K562 (cell line): ENCODE data around the gene RDH16. TPM values are rescaled to one million over a fixed set of nuclear protein-coding genes. Genes with fewer than 3 reads are reported as not detected.

Experiments used
- ATAC-seq: fragments of 200-7000 bp; cut with Tn5 transposase; 3 replicates; pipeline ENCODE4 v1.9.1; 2020; ENCODE audit warnings: moderate library complexity
- BruUV-seq: library from RNA; stranded (reverse); fragments of 400-500 nt; replicated peaks from 2 replicates; lab custom pipeline; 2021; lab: Mats Ljungman, UMichigan
- CTCF ChIA-PET: fragments of 300-600 bp; formaldehyde crosslinking; extraction: SDS; loops from one replicate; lab custom pipeline; 2021; ENCODE audit warnings: low intra/inter-chr PET ratio; lab: Yijun Ruan, JAX
- POLR2A ChIA-PET: fragments of 300-600, 350-650 bp; sonication (Branson Sonifier 250); formaldehyde crosslinking; extraction: SDS; loops from one replicate; lab custom pipeline; 2021; ENCODE audit warnings: antibody characterized with exemption, inconsistent platforms; lab: Yijun Ruan, JAX
- DNase-seq, 4 experiments: peaks; one replicate each; pipeline versions ENCODE4 v3.0.0 to v3.0.0-alpha.2; 2011 to 2018; ENCODE audit warnings: low spot score in 3 of 4, mixed read lengths in 3 of 4; ENCODE audit errors: extremely low read depth in 1 of 4
- FAIRE-seq: peaks from 2 replicates; lab custom pipeline; 2011; peaks lifted over from hg19 to GRCh38; lab: Jason Lieb, UNC
- H2AFZ ChIP-seq: 2 replicates; pipeline ENCODE4 v1.6.0; 2011; ENCODE audit warnings: low read depth, low read length, control low read depth, inconsistent platforms
- H3K27ac ChIP-seq: fragments of 200-600 bp; 3 replicates; pipeline ENCODE4 v1.8.0; 2011; ENCODE audit warnings: low read depth, mild to moderate bottlenecking, control low read depth, inconsistent platforms, low read length, moderate library complexity, mixed read lengths; ENCODE audit errors: extremely low read depth
- H3K27me3 ChIP-seq, 2 experiments: fragments of 300-600 bp in 1 of 2; 2 replicates in 1 of 2; 3 replicates in 1 of 2; pipeline versions ENCODE4 v1.6.0 to v1.8.0; 2011; ENCODE audit warnings: inconsistent platforms in 2 of 2, low read length in 2 of 2, mild to moderate bottlenecking in 1 of 2, mixed read lengths in 1 of 2, moderate library complexity in 1 of 2; ENCODE audit not compliant: control insufficient read depth in 2 of 2, insufficient read depth in 2 of 2
- H3K36me3 ChIP-seq: fragments of 300-600 bp; 3 replicates; pipeline ENCODE4 v1.8.0; 2011; ENCODE audit warnings: mild to moderate bottlenecking, low read length, inconsistent platforms; ENCODE audit not compliant: control insufficient read depth, insufficient read depth
- H3K4me1 ChIP-seq, 2 experiments: fragments of 200-600 bp in 1 of 2; replicated peaks in 1 of 2; 2 replicates in 1 of 2; 3 replicates in 1 of 2; pipeline versions ENCODE4 v1.5.1 to v1.8.0; 2011; ENCODE audit warnings: inconsistent platforms in 2 of 2, low read length in 2 of 2, mild to moderate bottlenecking in 1 of 2, mixed read lengths in 1 of 2, moderate library complexity in 1 of 2; ENCODE audit not compliant: control insufficient read depth in 2 of 2, insufficient read depth in 2 of 2
- H3K4me2 ChIP-seq: 2 replicates; pipeline ENCODE4 v1.6.1; 2011; ENCODE audit warnings: low read length, control low read depth, inconsistent platforms, mixed read lengths; ENCODE audit not compliant: insufficient read depth
- H3K4me3 ChIP-seq: fragments of 200-600 bp; sonication (generic), shearing (Covaris generic); 2 replicates; pipeline ENCODE4 v1.5.1; 2016; ENCODE audit warnings: control low read depth, inconsistent platforms
- H3K79me2 ChIP-seq: fragments of 200-600 bp; 3 replicates; pipeline ENCODE4 v1.8.0; 2011; ENCODE audit warnings: low read length, inconsistent platforms; ENCODE audit not compliant: control insufficient read depth, insufficient read depth
- H3K9ac ChIP-seq, 2 experiments: 2 replicates each; pipeline versions ENCODE4 v1.6.0 to v1.6.1; 2011; ENCODE audit warnings: low read depth in 2 of 2, low read length in 2 of 2, control low read depth in 1 of 2, inconsistent platforms in 1 of 2, mild to moderate bottlenecking in 1 of 2, mixed read lengths in 1 of 2; ENCODE audit not compliant: insufficient read depth in 1 of 2
- H3K9me1 ChIP-seq: one replicate; pipeline ENCODE4 v1.6.0; 2011; ENCODE audit warnings: inconsistent platforms, mild to moderate bottlenecking, low read length, moderate library complexity; ENCODE audit not compliant: control insufficient read depth, insufficient read depth
- H3K9me3 ChIP-seq: replicated peaks from 2 replicates; pipeline ENCODE4 v1.5.1; 2011; ENCODE audit warnings: low read depth, low read length, inconsistent platforms; ENCODE audit not compliant: control insufficient read depth, insufficient read depth
- H4K20me1 ChIP-seq: replicated peaks from 2 replicates; pipeline ENCODE4 v1.6.1; 2011; ENCODE audit warnings: low read length, inconsistent platforms, mixed read lengths; ENCODE audit not compliant: control insufficient read depth, insufficient read depth
- CHD7 ChIP-seq: fragments of 200-600 bp; sonication (generic); IDR thresholded peaks from one replicate; pipeline ENCODE4 v1.6.1; 2012; ENCODE audit warnings: mild to moderate bottlenecking, low read depth, low read length, inconsistent platforms
- FOXO4 ChIP-seq: fragments of 450-650 bp; formaldehyde crosslinking; IDR thresholded peaks from 2 replicates; pipeline ENCODE4 v1.4.0; 2020; ENCODE audit warnings: mild to moderate bottlenecking, moderate library complexity
- SIN3B ChIP-seq: fragments of 450-650 bp; IDR thresholded peaks from 2 replicates; pipeline ENCODE4 v1.6.1; 2017; ENCODE audit warnings: low read depth, mild to moderate bottlenecking, moderate library complexity
- TFE3 ChIP-seq: fragments of 450-650 bp; formaldehyde crosslinking; IDR thresholded peaks from 2 replicates; pipeline ENCODE4 v1.4.0; 2020; ENCODE audit warnings: mild to moderate bottlenecking, mixed read lengths
- ZBTB8A ChIP-seq: fragments of 450-650 bp; IDR thresholded peaks from 2 replicates; pipeline ENCODE4 v1.6.1; 2018; ENCODE audit warnings: mild to moderate bottlenecking, moderate library complexity; ENCODE audit not compliant: partially characterized antibody
- ZNF449 ChIP-seq: fragments of 250-450 bp; sonication (Bioruptor Pico); IDR thresholded peaks from 2 replicates; pipeline ENCODE4 v1.8.0; 2022; ENCODE audit warnings: moderate library complexity, mild to moderate bottlenecking, inconsistent platforms
- WGBS: fragments of 100-300 bp; shearing (Covaris generic); methylation state at CpG from one replicate; pipeline ENCODE4 v1.1.6; 2016; ENCODE audit warnings: low coverage, mixed read lengths; ENCODE audit not compliant: insufficient coverage; ENCODE audit errors: missing lambda C conversion rate; 5-methylcytosine and 5-hydroxymethylcytosine counted together
- in situ Hi-C: fragments of 300-500 bp; cut with MboI; formaldehyde crosslinking; loops from 4 replicates; pipeline ENCODE4 v1.15.0; 2018; ENCODE audit warnings: inconsistent platforms, mixed read lengths
- intact Hi-C: fragments of 100-400 bp; cut with micrococcal nuclease; formaldehyde crosslinking; loops from 2 replicates; pipeline ENCODE4 v1.14.2; 2022
- polyA plus RNA-seq, 8 experiments: library from polyadenylated mRNA; depleted of rRNA in 4 of 8; stranded (reverse) in 5 of 8; unstranded in 3 of 8; fragments of >200 nt; fragmentation: Nextera tagmentation in 2 of 8; fragmentation: Illumina TruSeq in 1 of 8; extraction: Ambion mirVana in 2 of 8; extraction: Trizol in 1 of 8; gene quantifications; 2 replicates each; pipeline versions ENCODE4 v1.2.1 to v1.2.3, GENCODE V29; 2011 to 2014; ENCODE audit warnings: inconsistent platforms in 1 of 8, missing spikeins in 1 of 8
- total RNA-seq, 7 experiments: library from RNA; depleted of rRNA in 6 of 7; stranded (reverse); fragments of >200 nt in 6 of 7; fragmentation: Illumina TruSeq in 2 of 7; extraction: Trizol in 2 of 7; gene quantifications; 2 replicates each; pipeline versions ENCODE4 v1.2.1 to v1.2.3, GENCODE V29; 2011 to 2021; ENCODE audit warnings: low replicate concordance in 1 of 7

Gene RDH16
- total and polyA plus RNA-seq, 9 of the 15 experiments (the other 6 are each of a cell fraction or from before 2014, with no cell fraction given), result 0.11 to 0.52 (median 0.22) TPM; not detected in 1

GRCh38 chr12:56983386-56983785, 26.0 kb upstream of the RDH16 start:
- no peak for ATAC-seq
- DNase-seq, result peak in 1 of 4 experiments; percentile 1
- 53% methylated on average over 4 of the region's 4 CpGs for WGBS
- H3K4me2 ChIP-seq, result no peak overlapping the region
- no peaks in the 10 kb centered on the region for H3K36me3 ChIP-seq
- no peak overlapping the region for H2AFZ ChIP-seq
- H3K4me1 ChIP-seq, result peaks cover 10 to 21% of the 10 kb centered on the region in 2 experiments
- no peaks in the 10 kb centered on the region for H3K79me2 ChIP-seq
- H3K9me1 ChIP-seq, result no peaks in the 10 kb centered on the region
- no peaks in the 10 kb centered on the region for H4K20me1 ChIP-seq
- no peak overlapping the region for H3K4me3 ChIP-seq
- H3K9ac ChIP-seq, result no peak overlapping the region
- intact Hi-C loops (no loop called here), in situ Hi-C loops (no loop called here)
- FAIRE-seq, result no peak
- ChIA-PET POLR2A (no interaction called here), CTCF (no interaction called here)
- no TSS peak for BruUV-seq
- H3K27me3 ChIP-seq, result no peaks in the 10 kb centered on the region
- no peaks in the 10 kb centered on the region for H3K9me3 ChIP-seq
- no peak overlapping the region for H3K27ac ChIP-seq
- TF ChIP-seq FOXO4 (no peak), ZBTB8A (no peak), SIN3B (no peak), CHD7 (no peak), ZNF449 (CRISPR knock-in tag) (no peak), TFE3 (CRISPR knock-in tag) (no peak)
